ENCODE results near the gene UBE2F. TPM values are rescaled to one million over a fixed set of nuclear protein-coding genes. Genes with fewer than 3 reads are reported as not detected.
A peak's percentile ranks its signal among the peaks of the same experiment; 100 is the strongest.

Gene UBE2F
- total and polyA plus RNA-seq, 2 of the 13 experiments (the other 11 are each of a cell fraction or from before 2014, with no cell fraction given): 35.4 to 73.1 TPM

DNA sequence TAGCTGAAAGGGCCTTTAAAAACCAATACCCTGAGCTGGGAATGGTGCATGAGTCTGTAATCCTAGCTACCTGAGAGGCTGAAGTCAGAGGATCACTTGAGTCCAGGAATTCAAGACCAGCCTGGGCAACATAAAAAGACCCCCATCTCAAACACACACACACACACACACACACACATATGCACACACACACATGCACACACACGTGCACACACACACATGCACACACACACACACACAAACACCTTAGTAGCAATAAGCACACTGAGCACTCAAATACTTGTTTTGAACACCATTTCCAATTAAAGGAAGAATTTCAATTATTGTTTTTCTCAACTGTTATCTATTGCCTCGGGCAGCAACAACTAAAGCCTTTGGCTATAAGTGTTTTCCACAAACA, 25.6 kb upstream of the UBE2F start:
- no TSS peak for BruUV-seq (replicated peaks)
- intact Hi-C loops (cut with micrococcal nuclease; ENCODE audit: unreplicated experiment): no loop called here

DNA sequence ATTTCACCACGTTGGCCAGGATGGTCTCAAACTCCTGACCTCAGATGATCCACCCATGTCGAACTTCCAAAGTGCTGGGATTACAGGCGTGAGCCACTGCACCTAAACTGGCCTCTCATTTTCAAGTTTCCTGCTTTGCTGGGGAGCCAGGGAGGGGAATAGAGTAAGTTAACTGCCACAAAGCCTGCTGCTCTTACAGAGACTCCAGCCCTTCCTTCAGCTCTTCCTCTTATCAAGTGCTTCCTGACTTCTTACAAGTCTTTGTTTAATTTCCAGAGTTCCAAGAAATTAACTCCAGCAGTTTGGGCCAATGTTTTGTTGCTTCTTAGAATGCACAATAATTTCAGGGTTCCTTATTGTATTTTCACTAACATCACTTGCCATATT, 24.3 kb upstream of the UBE2F start:
- Histone ChIP-seq H3K36me3 (replicated peaks in 1 of 2; ENCODE audit: control insufficient read depth in 1 of 2, insufficient read depth in 2 of 2, low read length in 2 of 2) (no peaks in the 10 kb centered on the region), H3K79me2 (ENCODE audit: insufficient read depth, low read length) (no peaks in the 10 kb centered on the region), H3K4me2 (ENCODE audit: low read depth, low read length) (no peak overlapping the region), H3K4me1 (ENCODE audit: insufficient read depth, low read length) (peaks cover 13% of the 10 kb centered on the region), H3K9ac (ENCODE audit: insufficient read depth, low read depth, low read length) (no peak overlapping the region), H4K20me1 (ENCODE audit: insufficient read depth, low read length) (no peaks in the 10 kb centered on the region), H3K4me3 (replicated peaks in 1 of 3; ENCODE audit: insufficient read depth in 1 of 3, low read depth in 2 of 3, low read length in 3 of 3) (no peak overlapping the region), H3K27me3 (ENCODE audit: control insufficient read depth in 1 of 2, insufficient read depth in 2 of 2, low read length in 2 of 2) (peaks cover 0 to 22% of the 10 kb centered on the region in 2 experiments; a peak in 3 of 5 replicates), H3K9me3 (ENCODE audit: low read length) (peaks cover 11% of the 10 kb centered on the region; the same call in 1 of the 2 replicates), H3K27ac (ENCODE audit: extremely low read length, insufficient read depth, low read length) (no peak overlapping the region), H2AFZ (ENCODE audit: low read length) (no peak overlapping the region)
- FAIRE-seq (no peak), DNase-seq (ENCODE audit: low spot score) (no peak), ATAC-seq (no peak)
- WGBS (ENCODE audit: low lambda C conversion rate): 30% methylated on average over 3 of the region's 3 CpGs
- no TSS peak for BruUV-seq (replicated peaks)
- CTCF ChIA-PET (ENCODE audit: low intra/inter-chr PET ratio, low total read pairs): no interaction called here
- intact Hi-C loops (cut with micrococcal nuclease; ENCODE audit: unreplicated experiment): no loop called here
- no peak for TF ChIP-seq MAZ (IDR thresholded peaks at IDR 0.05; ENCODE audit: borderline replicate concordance, low read depth, low read length)
- no peak for TF ChIP-seq MAZ (CRISPR knock-in tag; IDR thresholded peaks at IDR 0.05; ENCODE audit: low read depth)
- no peak for TF ChIP-seq POLR2G (IDR thresholded peaks at IDR 0.05; ENCODE audit: low read depth, low read length)
- no peak for TF ChIP-seq ZNF543 (CRISPR knock-in tag; IDR thresholded peaks at IDR 0.05)
- TF ChIP-seq, protein P1, sequence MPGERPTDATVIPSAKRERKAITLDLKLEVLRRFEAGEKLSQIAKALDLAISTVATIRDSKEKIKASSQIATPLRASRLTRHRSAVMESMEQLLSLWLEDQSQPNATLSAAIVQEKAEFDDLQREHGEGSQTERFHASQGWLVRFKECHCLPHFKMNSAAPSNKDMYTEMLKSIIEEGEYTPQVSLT (CRISPR knock-in tag; IDR thresholded peaks at IDR 0.05; ENCODE audit: borderline replicate concordance, low read depth): no peak
- TF ChIP-seq THYN1 (CRISPR knock-in tag; IDR thresholded peaks at IDR 0.05; ENCODE audit: borderline replicate concordance, low read depth): no peak
- TF ChIP-seq ELF1 (CRISPR knock-in tag; IDR thresholded peaks at IDR 0.05): no peak
- no peak for TF ChIP-seq SSRP1 (CRISPR knock-in tag; IDR thresholded peaks at IDR 0.05)
- in situ Hi-C loops (cut with HindIII; ENCODE audit: extremely low pct_ligation_motif_present, low pct_unique_long_range_greater_than_20kb): no loop called here
- POLR2A ChIA-PET: no interaction called here

More for the DNA sequence above, 25.6 kb upstream of the UBE2F start:
- Histone ChIP-seq H3K4me1 (ENCODE audit: insufficient read depth, low read length) (peaks cover 13% of the 10 kb centered on the region), H3K4me3 (replicated peaks in 1 of 3; ENCODE audit: insufficient read depth in 1 of 3, low read depth in 2 of 3, low read length in 3 of 3) (no peak overlapping the region), H3K9me3 (ENCODE audit: low read length) (peaks cover 11% of the 10 kb centered on the region; the same call in 1 of the 2 replicates), H3K27ac (ENCODE audit: extremely low read length, insufficient read depth, low read length) (no peak overlapping the region), H4K20me1 (ENCODE audit: insufficient read depth, low read length) (no peaks in the 10 kb centered on the region), H3K79me2 (ENCODE audit: insufficient read depth, low read length) (no peaks in the 10 kb centered on the region), H3K4me2 (ENCODE audit: low read depth, low read length) (no peak overlapping the region), H2AFZ (ENCODE audit: low read length) (no peak overlapping the region), H3K9ac (ENCODE audit: insufficient read depth, low read depth, low read length) (no peak overlapping the region), H3K36me3 (replicated peaks in 1 of 2; ENCODE audit: control insufficient read depth in 1 of 2, insufficient read depth in 2 of 2, low read length in 2 of 2) (no peaks in the 10 kb centered on the region), H3K27me3 (ENCODE audit: control insufficient read depth in 1 of 2, insufficient read depth in 2 of 2, low read length in 2 of 2) (peaks cover 0 to 17% of the 10 kb centered on the region in 2 experiments; a peak in 3 of 5 replicates)
- DNase-seq (ENCODE audit: low spot score): no peak
- CTCF ChIA-PET (ENCODE audit: low intra/inter-chr PET ratio, low total read pairs): no interaction called here
- WGBS (ENCODE audit: low lambda C conversion rate): 15% methylated on average over 2 of the region's 2 CpGs
- ATAC-seq: no peak
- POLR2A ChIA-PET: no interaction called here
- no peak for FAIRE-seq
- no peak for TF ChIP-seq ZFP36L2 (CRISPR knock-in tag; IDR thresholded peaks at IDR 0.05)
- TF ChIP-seq, protein P2, sequence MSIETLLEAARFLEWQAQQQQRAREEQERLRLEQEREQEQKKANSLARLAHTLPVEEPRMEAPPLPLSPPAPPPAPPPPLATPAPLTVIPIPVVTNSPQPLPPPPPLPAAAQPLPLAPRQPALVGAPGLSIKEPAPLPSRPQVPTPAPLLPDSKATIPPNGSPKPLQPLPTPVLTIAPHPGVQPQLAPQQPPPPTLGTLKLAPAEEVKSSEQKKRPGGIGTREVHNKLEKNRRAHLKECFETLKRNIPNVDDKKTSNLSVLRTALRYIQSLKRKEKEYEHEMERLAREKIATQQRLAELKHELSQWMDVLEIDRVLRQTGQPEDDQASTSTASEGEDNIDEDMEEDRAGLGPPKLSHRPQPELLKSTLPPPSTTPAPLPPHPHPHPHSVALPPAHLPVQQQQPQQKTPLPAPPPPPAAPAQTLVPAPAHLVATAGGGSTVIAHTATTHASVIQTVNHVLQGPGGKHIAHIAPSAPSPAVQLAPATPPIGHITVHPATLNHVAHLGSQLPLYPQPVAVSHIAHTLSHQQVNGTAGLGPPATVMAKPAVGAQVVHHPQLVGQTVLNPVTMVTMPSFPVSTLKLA (IDR thresholded peaks at IDR 0.05): peak; percentile 78
- in situ Hi-C loops (cut with HindIII; ENCODE audit: extremely low pct_ligation_motif_present, low pct_unique_long_range_greater_than_20kb): no loop called here
